ENCODE measurements around the gene ANAPC2. TPM values are rescaled to one million over a fixed set of nuclear protein-coding genes. Genes with fewer than 3 reads are reported as not detected.

ANAPC2 gene
- total RNA-seq, 1 donor from 2014 or later, result 72.9 TPM

DNA sequence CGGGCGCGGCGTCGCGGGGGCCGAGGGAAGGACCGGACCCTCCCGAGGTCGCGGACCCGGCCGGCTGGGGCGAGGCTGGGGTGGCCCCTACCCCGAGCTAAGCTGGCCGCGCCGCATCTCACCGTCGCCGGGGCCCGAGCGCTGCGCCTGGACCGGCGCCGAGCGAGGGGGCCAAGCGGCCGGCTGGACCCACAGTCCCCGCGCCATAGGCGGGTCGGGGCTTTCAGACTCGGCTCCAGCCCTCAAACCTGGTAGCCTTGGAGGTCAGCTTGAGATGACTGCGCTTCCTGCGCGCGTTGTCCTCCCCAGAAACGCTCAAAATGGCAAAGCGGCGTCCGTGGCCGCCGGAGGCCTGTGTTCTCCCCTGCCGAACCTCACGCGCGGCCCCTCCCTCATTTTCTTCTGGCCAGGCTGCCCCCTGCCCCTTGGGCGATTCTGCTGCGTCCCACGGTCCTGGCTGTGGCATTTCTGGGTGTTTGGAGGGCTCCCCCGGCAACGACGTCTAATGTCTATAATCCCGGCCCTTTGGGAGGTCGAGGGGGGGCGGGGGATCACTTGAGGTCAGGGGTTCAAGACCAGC, 58.1 kb downstream of the ANAPC2 start:
- Mint-ChIP-seq H3K4me1 (ENCODE audit: low read depth, unreplicated experiment) (peaks cover 13% of the 10 kb centered on the region), H3K36me3 (ENCODE audit: unreplicated experiment) (no peaks in the 10 kb centered on the region), H3K27ac (ENCODE audit: unreplicated experiment) (peak overlapping the region; percentile 85), H3K4me3 (ENCODE audit: unreplicated experiment) (peak overlapping the region; percentile 92), H3K9me3 (ENCODE audit: unreplicated experiment) (peaks cover 9% of the 10 kb centered on the region), H3K27me3 (ENCODE audit: unreplicated experiment) (peaks cover 6% of the 10 kb centered on the region)
- DNase-seq, result peak; percentile 45
- TF ChIP-seq, protein P1, sequence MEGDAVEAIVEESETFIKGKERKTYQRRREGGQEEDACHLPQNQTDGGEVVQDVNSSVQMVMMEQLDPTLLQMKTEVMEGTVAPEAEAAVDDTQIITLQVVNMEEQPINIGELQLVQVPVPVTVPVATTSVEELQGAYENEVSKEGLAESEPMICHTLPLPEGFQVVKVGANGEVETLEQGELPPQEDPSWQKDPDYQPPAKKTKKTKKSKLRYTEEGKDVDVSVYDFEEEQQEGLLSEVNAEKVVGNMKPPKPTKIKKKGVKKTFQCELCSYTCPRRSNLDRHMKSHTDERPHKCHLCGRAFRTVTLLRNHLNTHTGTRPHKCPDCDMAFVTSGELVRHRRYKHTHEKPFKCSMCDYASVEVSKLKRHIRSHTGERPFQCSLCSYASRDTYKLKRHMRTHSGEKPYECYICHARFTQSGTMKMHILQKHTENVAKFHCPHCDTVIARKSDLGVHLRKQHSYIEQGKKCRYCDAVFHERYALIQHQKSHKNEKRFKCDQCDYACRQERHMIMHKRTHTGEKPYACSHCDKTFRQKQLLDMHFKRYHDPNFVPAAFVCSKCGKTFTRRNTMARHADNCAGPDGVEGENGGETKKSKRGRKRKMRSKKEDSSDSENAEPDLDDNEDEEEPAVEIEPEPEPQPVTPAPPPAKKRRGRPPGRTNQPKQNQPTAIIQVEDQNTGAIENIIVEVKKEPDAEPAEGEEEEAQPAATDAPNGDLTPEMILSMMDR (IDR thresholded peaks at IDR 0.05; ENCODE audit: partially characterized antibody, unreplicated experiment), result no peak

DNA sequence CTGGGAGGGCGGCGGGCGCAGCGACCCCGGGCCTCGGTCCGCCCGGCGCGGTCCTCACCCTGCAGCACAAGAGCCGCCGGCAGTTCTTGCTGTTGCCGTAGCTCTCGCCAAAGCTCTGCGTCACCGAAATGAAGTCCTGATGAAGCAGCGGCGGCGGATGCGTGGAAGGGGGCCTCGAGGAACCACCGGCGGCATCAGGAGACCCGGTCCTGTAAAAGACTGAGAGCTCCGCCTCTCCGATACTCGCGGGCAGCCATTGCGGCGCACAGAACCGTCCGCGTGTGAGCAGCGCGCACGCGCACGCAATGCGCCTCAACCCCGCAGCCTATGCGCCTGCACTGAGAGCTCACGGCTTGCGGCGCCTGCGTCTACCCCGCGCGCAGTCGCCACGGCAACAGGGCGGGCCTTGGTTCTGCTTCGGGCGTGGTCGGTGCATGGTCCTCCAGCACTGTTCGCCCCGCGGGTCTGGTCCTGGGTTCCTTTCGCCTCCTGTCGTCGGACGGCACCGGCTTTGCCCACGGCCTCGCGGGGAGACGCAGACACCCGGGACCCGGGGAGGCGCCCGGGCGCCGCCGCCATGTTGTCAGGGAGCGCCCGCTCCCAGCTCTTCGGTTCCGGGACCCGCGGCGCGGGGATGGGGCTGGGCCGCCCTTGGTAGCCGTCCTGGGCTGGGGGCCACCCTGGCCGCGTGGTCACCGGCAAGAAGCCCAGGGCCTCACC, 58.7 kb downstream of the ANAPC2 start:
- Mint-ChIP-seq H3K9me3 (ENCODE audit: unreplicated experiment) (peaks cover 9% of the 10 kb centered on the region), H3K36me3 (ENCODE audit: unreplicated experiment) (no peaks in the 10 kb centered on the region), H3K4me3 (ENCODE audit: unreplicated experiment) (peak overlapping the region; percentile 86), H3K27ac (ENCODE audit: unreplicated experiment) (peak overlapping the region; percentile 38), H3K4me1 (ENCODE audit: low read depth, unreplicated experiment) (peaks cover 13% of the 10 kb centered on the region), H3K27me3 (ENCODE audit: unreplicated experiment) (peaks cover 6% of the 10 kb centered on the region)
- TF ChIP-seq, protein P1 (IDR thresholded peaks at IDR 0.05; ENCODE audit: partially characterized antibody, unreplicated experiment), result no peak
- peak; percentile 91 for DNase-seq

DNA sequence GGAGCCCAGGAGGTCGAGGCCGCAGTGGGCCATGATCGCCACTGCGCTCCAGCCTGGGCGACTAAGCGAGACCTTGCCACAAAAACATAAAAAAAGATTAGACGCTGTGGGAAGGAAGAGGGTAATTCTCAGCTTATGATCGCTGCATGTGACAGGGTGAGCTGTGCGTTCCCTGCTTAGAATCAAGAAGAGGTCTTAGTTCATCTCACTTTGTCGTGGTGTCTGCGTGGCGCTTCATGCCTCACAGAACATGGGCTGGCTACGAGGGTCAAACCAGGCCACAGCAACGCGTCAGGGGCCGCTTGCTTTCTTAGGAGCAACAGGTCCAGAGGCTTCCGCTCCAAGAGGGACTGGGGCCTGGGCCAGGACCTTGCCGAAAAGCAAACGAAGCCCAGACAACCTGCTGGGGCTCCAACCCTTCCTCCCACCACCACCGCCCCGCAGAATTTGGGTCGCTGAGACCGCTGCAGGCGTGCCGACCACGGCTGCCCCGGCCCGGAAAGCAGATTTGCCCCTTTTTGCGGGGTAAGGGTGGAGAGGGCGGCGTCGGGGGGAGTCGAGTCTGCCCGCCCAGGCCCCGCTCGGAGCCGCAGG, 59.4 kb downstream of the ANAPC2 start:
- H3K4me3 Mint-ChIP-seq (ENCODE audit: unreplicated experiment), result peak overlapping the region; percentile 93

DNA sequence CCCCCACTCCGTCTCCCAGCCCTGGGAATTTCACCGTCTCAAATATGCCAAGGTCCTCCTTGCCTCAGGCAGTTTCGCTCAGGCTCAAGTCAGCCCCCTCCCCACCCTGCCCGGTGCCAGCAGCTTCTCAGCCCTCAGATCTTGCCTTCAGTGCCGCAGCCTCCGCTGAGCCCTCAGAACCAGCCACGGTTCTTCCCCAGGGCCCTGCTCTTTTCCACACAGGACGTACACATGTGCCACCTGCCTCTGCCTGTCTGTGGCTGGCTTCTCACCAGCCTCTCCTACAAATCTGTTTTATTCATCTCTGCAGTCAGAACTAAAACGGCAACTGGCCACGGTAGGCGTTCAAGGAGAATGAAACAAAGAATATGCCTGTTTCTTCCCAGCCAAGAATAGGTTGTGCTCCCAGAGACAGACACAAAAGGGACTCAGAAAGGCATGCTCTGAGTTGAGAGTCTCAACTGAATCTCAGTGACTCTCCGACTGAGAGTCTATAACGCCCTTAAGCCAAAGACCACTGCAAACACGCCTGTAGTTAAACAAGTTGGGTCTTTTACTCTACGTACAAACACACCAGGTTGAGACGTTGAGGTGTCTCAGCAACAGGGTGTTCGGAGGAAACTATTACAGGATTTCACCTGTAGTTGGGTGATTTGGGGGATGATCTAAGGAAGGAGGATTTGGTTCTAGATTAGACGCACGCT, 60.0 kb downstream of the ANAPC2 start:
- peaks cover 6% of the 10 kb centered on the region for H3K27me3 Mint-ChIP-seq (ENCODE audit: unreplicated experiment)
- H3K36me3 Mint-ChIP-seq (ENCODE audit: unreplicated experiment), result no peaks in the 10 kb centered on the region
- DNase-seq, result no peak
- H3K4me1 Mint-ChIP-seq (ENCODE audit: low read depth, unreplicated experiment), result peaks cover 13% of the 10 kb centered on the region
- H3K4me3 Mint-ChIP-seq (ENCODE audit: unreplicated experiment), result peak overlapping the region; percentile 93
- TF ChIP-seq, protein P1 (IDR thresholded peaks at IDR 0.05; ENCODE audit: partially characterized antibody, unreplicated experiment), result no peak
- H3K9me3 Mint-ChIP-seq (ENCODE audit: unreplicated experiment), result peaks cover 9% of the 10 kb centered on the region
- peak overlapping the region; percentile 66 for H3K27ac Mint-ChIP-seq (ENCODE audit: unreplicated experiment)

More for the DNA sequence above, 59.4 kb downstream of the ANAPC2 start:
- TF ChIP-seq, protein P1 (IDR thresholded peaks at IDR 0.05; ENCODE audit: partially characterized antibody, unreplicated experiment), result no peak
- Mint-ChIP-seq H3K27ac (ENCODE audit: unreplicated experiment) (peak overlapping the region; percentile 66), H3K27me3 (ENCODE audit: unreplicated experiment) (peaks cover 6% of the 10 kb centered on the region), H3K36me3 (ENCODE audit: unreplicated experiment) (no peaks in the 10 kb centered on the region), H3K4me1 (ENCODE audit: low read depth, unreplicated experiment) (peaks cover 13% of the 10 kb centered on the region), H3K9me3 (ENCODE audit: unreplicated experiment) (peaks cover 9% of the 10 kb centered on the region)
- DNase-seq, result no peak
